Calu3 (cell line): Measurements from ENCODE around the gene PRPF6. TPM values are rescaled to one million over a fixed set of nuclear protein-coding genes. Genes with fewer than 3 reads are reported as not detected.

Source experiments
- BruUV-seq: library from RNA; stranded (reverse); fragments of 400-500 nt; replicated peaks from 2 replicates; lab custom pipeline; 2021; lab: Mats Ljungman, UMichigan
- CTCF ChIA-PET: fragments of 300-600 bp; sonication (Branson Sonifier 250); formaldehyde crosslinking; loops from one replicate; lab custom pipeline; 2022; ENCODE audit warnings: antibody characterized with exemption; lab: Charles Lee
- DNase-seq: peaks from one replicate; pipeline ENCODE4 v3.0.0; 2022
- H3K27ac Mint-ChIP-seq: one replicate; pipeline ENCODE4 v1.8.0; 2022; ENCODE audit warnings: mixed read lengths; ENCODE audit not compliant: unreplicated experiment
- H3K27me3 Mint-ChIP-seq: one replicate; pipeline ENCODE4 v1.8.0; 2022; ENCODE audit warnings: mixed read lengths; ENCODE audit not compliant: unreplicated experiment
- H3K36me3 Mint-ChIP-seq: one replicate; pipeline ENCODE4 v1.8.0; 2022; ENCODE audit warnings: mild to moderate bottlenecking, moderate library complexity, mixed read lengths; ENCODE audit not compliant: insufficient read depth, unreplicated experiment
- H3K4me1 Mint-ChIP-seq: one replicate; pipeline ENCODE4 v1.8.0; 2022; ENCODE audit warnings: mild to moderate bottlenecking, low read depth, mixed read lengths; ENCODE audit not compliant: unreplicated experiment
- H3K4me3 Mint-ChIP-seq: one replicate; pipeline ENCODE4 v1.8.0; 2022; ENCODE audit warnings: mild to moderate bottlenecking, low read depth, moderate library complexity, mixed read lengths; ENCODE audit not compliant: unreplicated experiment
- H3K9me3 Mint-ChIP-seq: one replicate; pipeline ENCODE4 v1.8.0; 2022; ENCODE audit warnings: low read depth, mixed read lengths; ENCODE audit not compliant: unreplicated experiment
- CTCF ChIP-seq: fragments of 200-600 bp; IDR thresholded peaks from one replicate; pipeline ENCODE4 v1.8.0; 2022; ENCODE audit warnings: antibody characterized with exemption; ENCODE audit not compliant: unreplicated experiment
- intact Hi-C: fragments of 100-400 bp; cut with micrococcal nuclease; formaldehyde crosslinking; loops from one replicate; pipeline ENCODE4 v1.10.0; 2022; ENCODE audit not compliant: unreplicated experiment
- total RNA-seq: library from RNA; stranded (reverse); gene quantifications from 2 replicates; pipeline ENCODE4 v1.2.3, GENCODE V29; 2022

PRPF6 gene
- total RNA-seq, 1 experiment from 2014 or later, result 113 TPM

DNA sequence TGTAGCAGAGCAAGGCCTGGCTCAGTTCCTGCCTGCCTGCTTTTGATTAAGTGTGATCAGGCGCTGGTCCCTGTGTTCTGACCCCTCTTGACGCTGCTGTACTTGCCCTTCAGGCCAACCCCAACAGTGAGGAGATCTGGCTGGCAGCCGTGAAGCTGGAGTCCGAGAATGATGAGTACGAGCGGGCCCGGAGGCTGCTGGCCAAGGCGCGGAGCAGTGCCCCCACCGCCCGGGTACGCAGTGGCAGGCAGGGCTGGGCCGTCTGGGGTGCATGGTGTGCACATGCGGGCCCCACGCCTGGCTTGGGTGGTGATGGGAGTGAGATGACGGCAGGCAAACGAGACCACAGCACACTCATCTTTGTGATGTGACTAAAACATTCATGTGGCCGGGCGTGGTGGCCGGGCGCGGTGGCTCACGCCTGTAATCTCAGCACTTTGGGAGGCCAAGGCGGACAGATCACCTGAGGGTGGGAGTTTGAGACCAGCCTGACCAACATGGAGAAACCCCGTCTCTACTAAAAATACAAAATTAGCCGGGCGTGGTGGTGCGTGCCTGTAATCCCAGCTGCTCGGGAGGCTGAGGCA, 45.0 kb downstream of the PRPF6 start:
- H3K36me3 Mint-ChIP-seq, result peaks cover 75% of the 10 kb centered on the region
- BruUV-seq, result no TSS peak
- H3K4me1 Mint-ChIP-seq, result no peaks in the 10 kb centered on the region
- CTCF ChIA-PET, result no interaction called here
- no peak overlapping the region for H3K27ac Mint-ChIP-seq
- no peak overlapping the region for H3K4me3 Mint-ChIP-seq
- no peaks in the 10 kb centered on the region for H3K27me3 Mint-ChIP-seq
- no peaks in the 10 kb centered on the region for H3K9me3 Mint-ChIP-seq
- intact Hi-C loops, result no loop called here
- no peak for TF ChIP-seq CTCF
- DNase-seq, result no peak

DNA sequence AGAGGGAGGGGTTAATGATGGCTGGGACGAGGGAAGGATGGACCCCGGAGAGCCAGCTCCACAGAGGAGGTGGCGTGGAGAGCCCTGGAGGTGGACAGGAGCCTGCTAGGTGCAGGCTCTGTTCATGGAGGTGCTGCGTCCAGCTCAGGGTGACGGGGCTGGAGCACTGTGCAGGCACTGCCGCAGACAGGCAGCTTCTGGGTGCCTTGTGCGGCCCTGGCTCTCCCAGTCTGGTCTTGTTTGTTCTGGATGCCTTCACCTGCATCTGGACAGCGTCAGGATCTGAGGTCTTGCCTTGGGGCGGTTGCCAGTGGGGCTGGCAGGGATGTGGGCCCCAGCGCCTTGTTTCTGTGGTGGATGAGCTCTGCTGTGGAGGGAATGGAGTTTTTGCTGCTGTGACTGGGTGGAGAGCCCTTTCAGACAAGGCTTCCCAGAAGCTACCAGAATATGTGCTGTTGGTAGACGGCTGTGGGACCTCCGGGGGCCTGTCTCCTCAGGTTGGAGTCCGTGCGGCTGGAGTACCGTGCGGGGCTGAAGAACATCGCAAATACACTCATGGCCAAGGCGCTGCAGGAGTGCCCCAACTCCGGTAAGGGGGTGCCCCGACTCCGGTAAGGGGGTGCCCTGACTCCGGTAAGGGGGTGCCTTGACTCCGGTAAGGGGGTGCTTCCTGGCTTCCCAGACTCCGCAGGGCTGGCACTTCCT, 47.2 kb downstream of the PRPF6 start:
- Mint-ChIP-seq H3K4me1 (no peaks in the 10 kb centered on the region), H3K36me3 (peaks cover 81% of the 10 kb centered on the region), H3K4me3 (no peak overlapping the region), H3K27ac (no peak overlapping the region), H3K9me3 (no peaks in the 10 kb centered on the region), H3K27me3 (no peaks in the 10 kb centered on the region)
- no TSS peak for BruUV-seq
- DNase-seq, result no peak
- no peak for TF ChIP-seq CTCF
- intact Hi-C loops, result no loop called here
- CTCF ChIA-PET, result interaction anchor here (0.6 to 2.4 kb wide), 2 partner anchors 11 to 43 kb away, joined by 4 to 10 read pairs; no protein-coding TSS in a partner anchor

GRCh38 chr20:64029293-64030117, 48.6 kb downstream of the PRPF6 start:
- no peak for DNase-seq
- intact Hi-C loops, result no loop called here
- no peak for TF ChIP-seq CTCF
- Mint-ChIP-seq H3K36me3 (peaks cover 86% of the 10 kb centered on the region), H3K4me3 (no peak overlapping the region), H3K4me1 (no peaks in the 10 kb centered on the region), H3K9me3 (no peaks in the 10 kb centered on the region), H3K27me3 (no peaks in the 10 kb centered on the region), H3K27ac (no peak overlapping the region)
- no TSS peak for BruUV-seq
- CTCF ChIA-PET, result interaction anchor here (2.4 kb wide), 1 partner anchor 9 kb away, joined by 10 read pairs; no protein-coding TSS in a partner anchor

DNA sequence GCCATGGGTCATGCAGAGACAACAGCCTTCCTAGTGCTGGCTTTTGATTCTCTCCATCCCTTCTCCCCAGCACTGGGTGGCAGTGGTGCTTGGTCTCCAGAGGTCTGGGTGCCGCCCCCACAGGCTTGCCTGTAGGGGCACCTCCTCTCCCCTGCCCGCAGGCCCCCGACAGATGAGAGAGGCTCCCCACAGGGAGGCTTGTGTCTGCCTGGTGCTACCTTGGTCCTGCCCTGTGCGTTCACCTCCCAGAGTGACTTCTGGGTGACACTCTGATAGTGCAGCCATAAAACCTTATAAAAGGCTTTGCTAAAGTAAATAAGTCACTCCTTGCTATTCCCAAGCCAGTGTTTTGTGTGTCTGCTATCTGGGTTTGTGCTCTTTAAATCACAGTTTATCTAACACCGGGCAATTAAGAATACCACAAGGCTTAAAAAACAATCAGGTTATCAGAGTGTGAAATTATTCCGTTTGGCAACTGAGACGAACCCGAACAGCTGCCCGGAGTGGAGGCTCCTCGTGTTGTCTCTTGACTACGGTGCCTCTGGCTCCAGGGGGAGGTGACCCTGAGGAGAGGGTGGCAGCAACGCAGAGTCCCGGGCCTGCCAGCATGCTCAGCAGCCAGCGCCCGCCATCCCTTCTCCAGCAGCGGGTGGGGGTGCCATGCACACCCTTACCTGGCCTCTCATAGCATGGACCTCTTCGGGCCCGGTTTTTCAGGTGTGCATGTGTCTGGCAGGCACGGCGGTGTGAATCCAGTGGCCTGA, 49.6 kb downstream of the PRPF6 start:
- CTCF ChIA-PET, result interaction anchor here (0.6 kb wide), 1 partner anchor 42 kb away, joined by 3 read pairs; no protein-coding TSS in a partner anchor
- Mint-ChIP-seq H3K9me3 (no peaks in the 10 kb centered on the region), H3K36me3 (peaks cover 93% of the 10 kb centered on the region), H3K27ac (no peak overlapping the region), H3K4me3 (no peak overlapping the region), H3K27me3 (no peaks in the 10 kb centered on the region), H3K4me1 (no peaks in the 10 kb centered on the region)
- no TSS peak for BruUV-seq
- TF ChIP-seq CTCF, result no peak
- no peak for DNase-seq
- intact Hi-C loops, result no loop called here
